Panc1 (cell line): ENCODE results near the gene NRCAM. TPM values are rescaled to one million over a fixed set of nuclear protein-coding genes. Genes with fewer than 3 reads are reported as not detected.

Experiments used
- ATAC-seq: fragments of 200-7000 bp; cut with Tn5 transposase; 2 replicates; pipeline ENCODE4 v1.9.1; 2020; ENCODE audit warnings: mild to moderate bottlenecking, moderate library complexity
- BruUV-seq: library from RNA; stranded (reverse); fragments of 400-500 nt; replicated peaks from 2 replicates; lab custom pipeline; 2021; lab: Mats Ljungman, UMichigan
- CTCF ChIA-PET: fragments of 300-600 bp; sonication (Branson Sonifier 250); formaldehyde crosslinking; loops from one replicate; lab custom pipeline; 2022; ENCODE audit warnings: antibody characterized with exemption; lab: Charles Lee
- POLR2A ChIA-PET: fragments of 300-600 bp; sonication (Branson Sonifier 250); formaldehyde crosslinking; loops from one replicate; lab custom pipeline; 2022; ENCODE audit warnings: antibody characterized with exemption; lab: Charles Lee
- DNase-seq: peaks from one replicate; pipeline ENCODE4 v3.0.0-alpha.2; 2010; ENCODE audit warnings: low read depth, low spot score
- H3K27ac ChIP-seq: 2 replicates; pipeline ENCODE4 v1.5.1; 2011; ENCODE audit warnings: mild to moderate bottlenecking, low read length, inconsistent platforms
- H3K27me3 ChIP-seq: fragments of 200-500 bp; sonication (Bioruptor generic); 2 replicates; pipeline ENCODE4 v1.6.0; 2014; ENCODE audit warnings: low read length, inconsistent platforms; ENCODE audit not compliant: control insufficient read depth, insufficient read depth
- H3K36me3 ChIP-seq: fragments of 200-500 bp; sonication (Bioruptor generic); 2 replicates; pipeline ENCODE4 v1.5.1; 2014; ENCODE audit warnings: inconsistent platforms, mild to moderate bottlenecking, low read length, moderate library complexity; ENCODE audit not compliant: control insufficient read depth, insufficient read depth
- H3K4me1 ChIP-seq: 2 replicates; pipeline ENCODE4 v1.5.1; 2011; ENCODE audit warnings: inconsistent platforms, mild to moderate bottlenecking, low read length, moderate library complexity; ENCODE audit not compliant: control insufficient read depth, insufficient read depth
- H3K4me3 ChIP-seq, 2 experiments: 2 replicates each; pipeline ENCODE4 v1.5.1; 2011 to 2012; ENCODE audit warnings: low read depth in 2 of 2, low read length in 2 of 2, mild to moderate bottlenecking in 2 of 2, inconsistent platforms in 1 of 2, moderate library complexity in 1 of 2
- H3K9me3 ChIP-seq: fragments of 200-500 bp; sonication (Bioruptor generic); 2 replicates; pipeline ENCODE4 v1.5.1; 2014; ENCODE audit warnings: low read depth, mild to moderate bottlenecking, inconsistent platforms, low read length, moderate library complexity; ENCODE audit not compliant: control insufficient read depth, insufficient read depth
- CTCF ChIP-seq: fragments of 450-650 bp; IDR thresholded peaks from 2 replicates; pipeline ENCODE4 v1.5.1; 2017; ENCODE audit warnings: mild to moderate bottlenecking
- POLR2AphosphoS5 ChIP-seq: IDR thresholded peaks from 2 replicates; pipeline ENCODE4 v1.6.1; 2012; ENCODE audit warnings: mild to moderate bottlenecking, low read depth, low read length, moderate library complexity
- REST ChIP-seq, 2 experiments: IDR thresholded peaks; 2 replicates each; pipeline ENCODE4 v1.6.1; 2011 to 2012; ENCODE audit warnings: low read depth in 2 of 2, control low read depth in 1 of 2, low read length in 1 of 2, mild to moderate bottlenecking in 1 of 2, moderate library complexity in 1 of 2; ENCODE audit not compliant: insufficient read depth in 1 of 2
- SIN3A ChIP-seq: IDR thresholded peaks from 2 replicates; pipeline ENCODE4 v1.6.1; 2012; ENCODE audit warnings: low read depth, mild to moderate bottlenecking, low read length, moderate library complexity, borderline replicate concordance; ENCODE audit not compliant: insufficient read depth
- TCF7L2 ChIP-seq: IDR thresholded peaks from 2 replicates; pipeline ENCODE4 v1.6.1; 2011; ENCODE audit warnings: mild to moderate bottlenecking, low read depth, low read length, inconsistent platforms
- in situ Hi-C: cut with HindIII; loops from 2 replicates; pipeline ENCODE4 v1.10.0; 2016; ENCODE audit warnings: low sequenced_read_pairs, low pct_unique_long_range_greater_than_20kb
- intact Hi-C: fragments of 100-400 bp; cut with micrococcal nuclease; formaldehyde crosslinking; loops from one replicate; pipeline ENCODE4 v1.10.0; 2022; ENCODE audit not compliant: unreplicated experiment
- total RNA-seq: library from RNA; stranded (reverse); gene quantifications from one replicate; pipeline ENCODE4 v1.2.1, GENCODE V29; 2021; ENCODE audit not compliant: unreplicated experiment

Gene NRCAM
- total RNA-seq, 1 experiment from 2014 or later = 0.21 TPM

GRCh38 chr7:108492742-108493141 is 36.5 kb upstream of the NRCAM start:
- intact Hi-C loops = no loop called here
- H3K27me3 ChIP-seq = no peaks in the 10 kb centered on the region
- no peaks in the 10 kb centered on the region for H3K9me3 ChIP-seq
- no peak overlapping the region for H3K27ac ChIP-seq
- no peaks in the 10 kb centered on the region; the same call in 1 of the 2 replicates for H3K36me3 ChIP-seq
- ChIA-PET CTCF (no interaction called here), POLR2A (no interaction called here)
- no peak for DNase-seq
- no peak overlapping the region for H3K4me3 ChIP-seq
- no peak for ATAC-seq
- no TSS peak for BruUV-seq
- no peaks in the 10 kb centered on the region for H3K4me1 ChIP-seq
- in situ Hi-C loops = no loop called here
- no peak for TF ChIP-seq CTCF
- no peak for TF ChIP-seq SIN3A
- TF ChIP-seq POLR2AphosphoS5 = no peak

GRCh38 chr7:108488768-108489538 is 32.7 kb upstream of the NRCAM start:
- in situ Hi-C loops (no loop called here), intact Hi-C loops (no loop called here)
- Histone ChIP-seq H3K9me3 (no peaks in the 10 kb centered on the region), H3K27ac (no peak overlapping the region), H3K27me3 (no peaks in the 10 kb centered on the region), H3K4me1 (no peaks in the 10 kb centered on the region), H3K36me3 (no peaks in the 10 kb centered on the region; the same call in 1 of the 2 replicates), H3K4me3 (no peak overlapping the region)
- ChIA-PET POLR2A (no interaction called here), CTCF (no interaction called here)
- no peak for DNase-seq
- no peak for TF ChIP-seq POLR2AphosphoS5
- no peak for TF ChIP-seq SIN3A
- no peak for TF ChIP-seq REST (IDR thresholded peaks at IDR 0.05; ENCODE audit: insufficient read depth in 1 of 2, low read depth in 2 of 2, low read length in 1 of 2)
- no TSS peak for BruUV-seq
- ATAC-seq = no peak

GRCh38 chr7:108487646-108488045 is 31.4 kb upstream of the NRCAM start:
- ATAC-seq (no peak), DNase-seq (no peak)
- no peak overlapping the region for H3K27ac ChIP-seq
- no peaks in the 10 kb centered on the region for H3K4me1 ChIP-seq
- no peaks in the 10 kb centered on the region; the same call in 1 of the 2 replicates for H3K36me3 ChIP-seq
- TF ChIP-seq CTCF = no peak
- TF ChIP-seq POLR2AphosphoS5 = no peak
- TF ChIP-seq REST (IDR thresholded peaks at IDR 0.05; ENCODE audit: insufficient read depth in 1 of 2, low read depth in 2 of 2, low read length in 1 of 2) = no peak
- TF ChIP-seq SIN3A = no peak
- TF ChIP-seq TCF7L2 = no peak
- no peaks in the 10 kb centered on the region for H3K9me3 ChIP-seq
- CTCF ChIA-PET = interaction anchor here (0.5 kb wide), 1 partner anchor 456 kb away, joined by 3 read pairs; no protein-coding TSS in a partner anchor
- intact Hi-C loops = no loop called here
- no peaks in the 10 kb centered on the region for H3K27me3 ChIP-seq
- in situ Hi-C loops = no loop called here
- BruUV-seq = no TSS peak
- H3K4me3 ChIP-seq = no peak overlapping the region
- POLR2A ChIA-PET = no interaction called here
